GM21737 (cell line): ENCODE data around the gene SLA2.
A peak's percentile ranks its signal among the peaks of the same experiment; 100 is the strongest.
"Not testable (repeated sequence)": the region's sequence is repeated elsewhere in the genome, so short reads cannot be mapped to it uniquely, and the experiment has no call there.

Experiments
- ATAC-seq: cut with Tn5 transposase; IDR thresholded peaks from one replicate; pipeline ENCODE4 v1.9.1; 2021; ENCODE audit warnings: mild to moderate bottlenecking, moderate library complexity; ENCODE audit not compliant: unreplicated experiment

SLA2 gene

GRCh38 chr20:36576081-36576445, 69.9 kb downstream of the SLA2 start:
- no peak for ATAC-seq

- no peak for ATAC-seq
These were observed 71.4 kb downstream of the SLA2 start for GRCh38 chr20:36574366-36575135.

GRCh38 chr20:36573798-36574365, 72.1 kb downstream of the SLA2 start:
- ATAC-seq = no peak

GRCh38 chr20:36573103-36573797, 72.7 kb downstream of the SLA2 start, which contains the start of gene TGIF2:
Gene TGIF2, plus strand, starts transcription at chr20:36573597. Its CDS starts 5,178 bp downstream, at chr20:36578775.
- ATAC-seq = peak; percentile 57

GRCh38 chr20:36572701-36573102, 73.3 kb downstream of the SLA2 start:
- ATAC-seq = peak; percentile 14

GRCh38 chr20:36571564-36572504, 74.2 kb downstream of the SLA2 start:
- ATAC-seq = no peak

- no peak for ATAC-seq
These were observed 76.1 kb downstream of the SLA2 start for GRCh38 chr20:36569847-36570429.

GRCh38 chr20:36565520-36565919, 80.5 kb downstream of the SLA2 start:
- no peak for ATAC-seq

- ATAC-seq = not testable (repeated sequence)
These were observed 81.3 kb downstream of the SLA2 start for GRCh38 chr20:36564726-36565121.

GRCh38 chr20:36564078-36564725, 81.8 kb downstream of the SLA2 start:
- not testable (repeated sequence) for ATAC-seq

- no peak for ATAC-seq
These were observed 82.6 kb downstream of the SLA2 start for GRCh38 chr20:36563374-36563773.

GRCh38 chr20:36562724-36563123, 83.3 kb downstream of the SLA2 start:
- ATAC-seq = no peak
